Kidney glomerular epithelial cell (primary cell): ENCODE results near the gene CLIP1.
"Not testable (repeated sequence)": the region's sequence is repeated elsewhere in the genome, so short reads cannot be mapped to it uniquely, and the experiment has no call there.

ENCODE experiments used
- DNase-seq: peaks from one replicate; lab custom pipeline; 2025; lab: John Stamatoyannopoulos, UW

The CLIP1 gene

DNA sequence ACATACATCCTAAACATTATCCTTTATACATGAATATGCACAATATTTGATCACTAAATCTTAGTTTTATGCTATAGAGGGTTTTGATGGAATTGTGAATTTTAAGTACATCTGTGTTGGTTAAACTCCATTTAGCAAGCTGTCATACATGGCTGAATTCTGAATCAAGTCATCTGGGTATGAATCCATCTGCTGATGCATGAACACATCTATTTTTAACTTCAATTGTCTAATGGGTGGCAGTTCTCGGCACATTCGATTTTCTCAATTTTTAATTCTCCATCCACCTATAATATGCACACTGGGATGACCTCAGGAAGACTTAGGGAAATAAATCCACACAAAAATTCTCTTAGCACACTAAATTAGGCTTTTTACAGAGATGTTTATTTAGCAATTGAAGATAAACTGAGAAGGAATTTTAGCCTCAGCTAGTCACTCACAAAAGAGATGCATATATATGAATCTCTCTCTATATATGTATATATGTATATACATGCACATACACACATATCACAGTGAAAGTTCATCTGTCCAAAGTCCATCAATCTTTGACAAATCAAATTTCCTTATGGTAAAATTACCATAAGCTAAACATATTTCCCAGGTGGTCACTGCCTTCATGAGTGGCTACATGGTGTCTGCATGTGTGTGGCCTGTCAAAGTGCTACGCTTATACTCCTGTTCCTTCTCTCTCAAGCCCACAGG lies 111.7 kb downstream of the CLIP1 start:
- peak; percentile 41 for DNase-seq

DNA sequence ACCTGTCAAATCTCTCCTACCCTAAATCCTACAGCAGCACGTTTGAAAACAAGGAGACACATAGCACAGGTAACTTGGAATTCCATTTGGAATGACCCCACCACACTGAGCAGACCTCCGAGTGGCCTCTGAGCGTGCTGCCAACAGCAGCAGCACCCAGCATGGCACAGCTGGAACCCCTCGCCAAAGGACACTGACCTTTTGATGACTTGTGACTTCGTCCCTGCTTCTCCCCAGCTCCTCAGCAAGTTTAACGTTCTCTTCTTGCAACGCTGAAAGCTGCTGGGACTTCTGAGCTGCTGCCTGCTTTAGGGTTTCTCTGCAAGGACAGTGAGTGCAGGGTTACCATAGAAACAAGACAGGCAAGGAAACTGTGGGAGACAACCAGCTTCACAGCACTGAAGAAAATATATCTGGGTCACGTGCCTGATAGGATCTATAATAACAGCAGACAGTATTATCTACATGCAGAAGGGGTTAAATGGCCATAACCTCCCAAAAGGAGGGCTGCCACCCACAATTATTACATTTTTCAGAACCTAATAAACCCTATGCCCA lies 112.8 kb downstream of the CLIP1 start:
- no peak for DNase-seq

DNA sequence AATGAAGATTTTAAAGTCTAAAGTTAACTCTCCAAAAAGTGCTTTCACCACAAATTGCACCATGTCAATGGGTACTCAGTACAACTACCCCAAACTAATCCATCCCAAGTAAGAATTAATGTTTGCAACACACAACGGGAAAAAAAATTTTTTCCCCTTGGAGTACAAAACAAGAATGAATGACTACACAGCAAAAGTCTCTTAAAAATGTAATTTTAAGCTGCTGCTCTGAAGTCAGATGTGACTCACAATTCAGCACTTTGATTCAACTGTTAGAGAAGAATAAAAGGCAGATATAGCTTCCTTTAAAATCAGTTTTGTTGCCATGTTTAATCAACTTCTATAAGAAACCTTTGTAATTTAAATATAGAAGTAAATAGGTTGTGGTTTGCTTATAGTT lies 113.7 kb downstream of the CLIP1 start:
- DNase-seq, result no peak

DNA sequence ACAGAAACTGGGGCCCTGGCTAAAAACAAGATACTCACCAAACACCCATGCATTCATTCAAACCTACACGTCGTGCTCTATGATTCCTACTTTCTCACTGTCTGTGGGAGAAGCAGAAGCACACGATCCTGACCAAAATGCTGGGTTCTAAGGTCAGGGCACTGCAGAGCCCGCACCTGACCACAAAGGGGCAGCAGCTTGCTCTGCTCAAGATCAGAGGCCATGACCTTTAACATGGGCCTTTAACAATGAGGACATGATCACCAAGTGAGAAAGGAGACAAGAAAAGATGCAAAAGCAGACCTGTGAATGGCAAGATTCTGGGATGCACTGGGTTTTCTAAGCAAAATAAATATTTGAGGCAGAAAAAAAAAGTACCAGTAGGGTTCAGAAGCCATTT lies 116.1 kb downstream of the CLIP1 start:
- no peak for DNase-seq

DNA sequence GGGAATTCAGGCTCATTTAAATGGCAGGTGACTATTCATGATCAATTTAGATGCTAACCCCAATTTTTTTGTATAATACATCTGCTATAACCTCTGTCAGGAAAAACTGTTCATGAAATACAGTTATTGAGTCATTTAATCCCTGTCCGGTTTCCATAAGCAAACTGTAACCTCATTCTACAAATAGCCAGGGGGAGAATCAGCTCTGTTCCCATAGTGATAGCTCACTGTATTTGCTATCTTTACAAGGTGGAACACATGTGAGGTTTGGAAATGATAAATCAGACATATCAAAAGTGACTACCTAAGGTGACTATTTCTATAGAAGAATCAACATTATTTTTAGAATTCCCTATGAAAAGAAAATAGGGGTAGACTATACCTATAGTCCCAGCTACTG lies 117.5 kb downstream of the CLIP1 start:
- no peak for DNase-seq

DNA sequence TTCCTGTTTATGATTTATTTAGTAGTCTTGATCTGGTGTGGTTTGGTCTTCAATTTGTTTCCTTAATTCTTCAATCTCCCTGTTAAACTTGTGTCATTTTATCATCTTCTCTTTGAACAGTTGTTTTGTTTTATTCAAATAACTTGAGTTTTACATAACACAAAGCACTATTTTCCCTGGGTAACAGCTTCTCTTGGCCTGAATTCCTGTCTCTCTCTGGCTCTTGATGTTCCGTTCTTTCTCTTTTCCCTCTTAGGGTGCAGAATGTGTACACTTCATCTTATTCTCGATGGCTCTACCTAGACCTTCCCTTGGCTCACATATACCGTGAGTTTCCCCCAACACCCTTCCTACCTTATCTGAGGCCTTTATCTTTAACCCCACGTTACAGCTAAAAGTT lies 119.4 kb downstream of the CLIP1 start:
- no peak for DNase-seq

GRCh38 chr12:122298071-122298748 lies 124.3 kb downstream of the CLIP1 start:
- DNase-seq, result no peak

DNA sequence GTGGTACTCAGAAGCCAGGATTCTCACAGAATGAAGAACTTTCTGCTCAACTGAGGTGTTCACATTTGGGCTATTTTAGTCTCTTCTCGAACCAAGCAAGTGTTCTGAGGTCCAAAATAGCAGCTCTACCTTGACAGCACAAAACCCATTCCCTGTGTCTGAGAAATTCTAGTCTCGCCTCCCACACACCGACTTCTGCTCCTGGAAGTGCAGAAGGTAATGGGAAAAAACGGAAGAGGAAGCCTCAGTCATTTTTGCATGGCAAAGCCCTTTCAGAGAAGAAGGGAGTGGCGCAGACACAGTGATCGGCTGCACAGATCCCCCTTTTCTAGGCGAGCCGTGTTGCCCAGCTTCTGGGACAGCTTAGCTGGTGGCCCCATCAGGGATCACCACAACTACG lies 125.0 kb downstream of the CLIP1 start:
- DNase-seq, result no peak

DNA sequence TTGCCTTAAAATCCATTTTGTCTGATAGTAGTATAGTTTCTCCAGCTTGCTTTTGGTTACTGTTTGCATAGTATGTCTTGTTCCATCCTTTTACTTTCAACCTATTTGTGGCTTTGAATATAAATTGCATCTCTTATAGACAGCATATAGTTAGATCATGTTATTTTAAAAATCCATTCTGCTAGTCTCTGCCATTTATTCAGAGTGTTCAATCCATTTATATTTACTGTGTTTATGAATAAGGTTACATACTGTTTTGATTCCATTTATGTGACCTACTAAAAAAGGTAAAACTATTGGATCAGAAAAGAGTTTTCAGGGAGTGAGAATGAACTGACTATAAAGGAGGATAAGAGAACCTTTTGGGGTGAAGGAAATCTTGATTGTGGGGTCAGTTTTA lies 126.6 kb downstream of the CLIP1 start:
- no peak for DNase-seq

DNA sequence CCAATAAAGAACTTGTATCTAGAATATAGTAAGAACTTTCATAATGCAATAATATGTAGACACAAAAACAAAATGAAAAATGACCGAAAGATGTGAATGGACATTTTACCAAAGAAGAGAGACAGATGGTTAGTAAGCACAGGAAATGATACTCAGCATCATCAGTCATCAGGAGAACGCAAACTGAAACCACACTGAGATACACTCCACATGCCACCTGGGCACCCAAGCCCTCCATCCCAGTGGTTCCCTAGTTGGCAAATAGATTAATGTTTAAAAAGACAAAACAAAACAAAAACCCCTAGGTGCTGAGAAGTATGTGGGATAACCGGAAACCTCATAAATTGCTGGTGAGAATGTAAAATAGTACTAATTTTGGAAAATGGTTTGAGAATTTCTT lies 129.4 kb downstream of the CLIP1 start:
- DNase-seq, result no peak

GRCh38 chr12:122291431-122291830 lies 131.0 kb downstream of the CLIP1 start:
- DNase-seq, result no peak

GRCh38 chr12:122283680-122284079 lies 138.8 kb downstream of the CLIP1 start:
- DNase-seq, result no peak

DNA sequence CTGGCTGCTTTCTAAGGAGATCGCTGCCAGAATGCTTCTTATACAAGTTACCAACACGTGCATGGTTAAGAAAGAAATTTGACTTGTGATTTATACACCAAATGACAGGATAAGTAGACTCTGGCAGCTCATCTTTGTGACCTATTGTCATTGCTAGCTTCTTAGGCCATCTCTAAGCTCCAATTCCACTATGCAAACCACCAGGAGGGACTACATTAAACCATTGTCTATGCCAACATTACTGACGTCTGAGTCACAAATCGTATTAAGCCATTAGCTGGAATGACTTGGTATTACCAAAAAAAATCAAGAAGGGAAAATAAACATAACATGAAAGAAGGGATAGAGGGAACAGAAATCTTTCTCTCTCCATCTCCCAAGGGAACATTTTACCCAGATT lies 140.4 kb downstream of the CLIP1 start:
- no peak for DNase-seq

DNA sequence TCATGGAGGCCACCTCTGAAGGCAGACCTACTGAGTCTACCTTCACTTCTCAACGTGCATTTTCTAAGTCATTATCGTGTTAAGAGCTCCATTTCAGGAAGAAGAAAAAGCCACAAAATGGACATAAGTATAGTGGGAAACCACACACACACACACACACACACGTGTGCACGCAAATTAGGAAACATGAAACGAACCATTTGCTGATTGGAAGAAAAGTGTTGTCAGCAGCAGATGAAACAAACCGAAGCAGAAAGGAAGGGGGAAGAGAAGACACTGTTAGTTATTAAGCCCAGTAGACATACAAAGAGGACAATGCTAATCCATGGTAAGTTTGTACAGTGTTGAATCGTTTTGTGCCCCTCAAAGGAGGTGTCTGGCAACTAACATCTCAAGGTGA lies 146.2 kb downstream of the CLIP1 start:
- DNase-seq, result no peak

GRCh38 chr12:122275459-122275858 lies 147.0 kb downstream of the CLIP1 start:
- DNase-seq, result no peak

DNA sequence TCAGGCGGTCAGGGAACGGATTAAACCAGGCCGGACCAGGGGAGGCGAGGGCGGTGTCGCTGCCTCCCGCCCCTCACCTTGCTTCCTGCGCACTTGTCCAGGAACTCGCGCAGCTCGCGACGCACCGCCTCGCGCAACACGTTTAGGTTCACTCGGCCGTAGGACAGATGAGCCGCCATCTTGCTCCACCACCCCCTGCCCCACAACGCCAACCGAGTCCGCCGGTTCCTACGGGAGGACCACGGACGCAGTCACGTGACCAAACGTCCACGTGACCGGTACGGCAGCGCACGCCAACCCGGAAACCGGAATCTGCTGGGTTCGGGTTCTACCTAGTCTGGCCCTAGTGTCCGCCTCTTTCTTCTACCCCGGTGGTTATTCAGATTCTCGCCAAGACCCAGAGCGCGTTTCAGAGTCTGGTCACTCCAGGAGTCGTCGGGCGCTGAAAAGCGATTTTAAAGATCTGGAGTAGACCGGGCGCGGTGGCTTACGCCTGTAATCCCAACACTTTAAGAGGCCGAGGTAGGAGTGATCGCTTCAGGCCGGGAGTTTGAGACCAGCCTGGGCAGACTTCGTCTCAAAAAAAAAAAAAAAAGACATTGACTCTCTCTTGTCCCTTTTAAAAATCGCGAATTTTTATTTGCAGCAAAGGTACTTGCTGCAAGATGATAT lies 156.1 kb downstream of the CLIP1 start, which contains the start of gene VPS33A:
TSS of gene VPS33A (minus strand) at position 265 of the 672 bp plus-strand sequence. CDS start at position 179, 86 bp downstream.
- peak; percentile 87 for DNase-seq

DNA sequence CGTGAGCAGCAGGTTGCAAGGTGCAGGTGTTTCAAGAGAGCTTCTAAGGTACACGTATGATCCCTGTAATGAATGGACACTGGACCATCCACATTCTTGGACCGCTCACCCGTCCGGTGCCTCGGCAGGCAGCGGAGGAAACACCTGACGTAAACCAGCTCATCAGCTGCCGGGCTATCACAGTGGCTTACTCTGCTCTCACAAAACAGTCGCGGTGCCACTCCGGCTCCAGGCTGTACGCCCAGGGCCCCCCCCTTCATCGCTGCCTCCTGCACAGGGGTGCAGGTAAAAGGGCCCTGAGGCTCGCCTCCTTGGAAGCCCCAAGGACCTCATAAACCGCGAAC lies 156.6 kb downstream of the CLIP1 start:
- no peak for DNase-seq

DNA sequence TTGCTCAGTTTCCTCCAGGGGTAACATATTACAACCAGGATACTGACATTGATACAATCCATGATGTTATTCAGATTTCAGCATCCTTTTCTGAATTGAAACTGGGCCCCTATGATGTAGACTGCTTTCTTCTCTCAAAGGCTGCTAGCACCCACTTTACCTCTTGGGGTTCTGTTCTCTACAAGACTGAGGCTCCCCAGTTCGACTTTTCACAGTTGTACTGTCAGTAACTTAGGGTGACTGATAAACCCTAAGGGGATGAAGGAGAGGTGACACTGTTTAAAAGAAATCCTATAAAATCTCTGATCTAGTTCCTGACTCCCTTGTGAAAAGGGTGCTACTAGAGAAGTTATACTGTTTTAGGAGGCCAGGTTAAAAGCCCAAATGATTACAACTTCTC lies 157.0 kb downstream of the CLIP1 start:
- DNase-seq, result no peak

- DNase-seq, result not testable (repeated sequence)
Measured at GRCh38 chr12:122260735-122261134, 161.7 kb downstream of the CLIP1 start.

DNA sequence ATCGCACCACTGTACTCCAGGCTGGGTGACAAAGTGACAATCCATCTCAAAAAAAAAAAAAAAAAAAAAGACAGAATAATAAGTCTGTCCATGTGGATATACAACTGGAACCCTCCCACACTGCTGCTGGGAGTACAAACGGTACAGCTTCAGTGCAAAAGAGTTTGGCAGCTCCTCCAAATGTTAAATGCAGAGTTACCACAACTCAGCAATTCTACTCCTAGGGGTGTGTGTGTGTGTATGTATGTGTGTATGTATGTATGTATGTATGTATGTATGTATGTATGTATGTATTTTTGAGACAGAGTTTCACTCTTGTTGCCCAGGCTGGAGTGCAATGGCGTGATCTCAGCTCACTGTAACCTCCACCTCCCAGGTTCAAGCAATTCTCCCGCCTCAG lies 163.5 kb downstream of the CLIP1 start:
- not testable (repeated sequence) for DNase-seq

DNA sequence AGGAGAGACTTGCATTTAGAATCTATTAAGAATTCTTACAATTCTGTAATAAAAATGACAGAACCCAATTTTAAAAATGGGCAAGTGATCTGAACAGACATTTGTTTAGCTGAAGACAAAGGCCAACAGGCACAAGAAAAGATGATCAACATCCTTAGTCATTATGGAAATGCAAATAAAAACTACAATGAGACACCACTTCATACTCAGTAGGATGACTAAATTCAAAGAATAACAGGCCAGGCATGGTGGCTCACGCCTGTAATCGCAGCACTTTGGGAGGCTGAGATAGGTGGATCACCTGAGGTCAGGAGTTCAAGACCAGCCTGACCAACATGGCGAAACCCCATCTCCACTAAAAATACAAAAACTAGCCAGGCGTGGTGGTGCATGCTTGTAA lies 164.0 kb downstream of the CLIP1 start:
- not testable (repeated sequence) for DNase-seq

DNA sequence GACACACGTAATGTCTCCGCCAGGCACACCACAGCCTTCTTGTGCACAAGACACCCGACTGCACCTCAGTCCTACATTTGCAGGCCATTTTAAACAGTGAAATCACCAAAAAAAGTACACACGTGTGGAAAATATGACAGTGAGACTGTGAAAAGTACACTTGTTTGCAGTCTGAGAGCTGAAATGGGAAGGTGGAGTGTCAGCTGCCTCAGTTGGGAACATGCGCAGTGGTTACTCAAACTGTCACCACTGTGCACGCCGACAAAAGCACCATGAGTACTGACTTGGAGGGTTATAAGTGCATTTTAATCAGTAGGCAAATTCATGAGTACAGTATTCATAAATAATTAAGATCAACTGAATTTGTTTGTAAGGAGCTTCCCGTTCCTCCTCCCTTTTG lies 171.9 kb downstream of the CLIP1 start:
- DNase-seq, result no peak

DNA sequence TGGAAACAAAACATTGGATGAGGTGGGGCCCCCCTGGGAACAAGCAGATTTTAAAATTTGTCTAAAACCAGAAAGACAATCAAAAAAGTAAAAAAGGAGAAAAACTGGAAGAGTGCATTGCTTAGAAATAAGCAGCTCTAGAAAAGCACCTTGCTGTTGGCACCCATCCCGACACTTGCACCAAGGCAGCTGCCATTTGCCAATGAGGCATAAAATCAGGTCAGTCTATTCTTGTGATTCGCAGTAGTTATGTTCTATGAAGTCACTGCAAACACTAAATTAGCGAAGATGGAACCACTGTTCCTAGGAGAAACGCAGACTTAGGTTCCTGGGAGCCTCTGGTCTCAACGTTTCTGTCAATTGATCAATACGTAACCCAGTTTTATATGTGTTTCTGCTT lies 172.4 kb downstream of the CLIP1 start:
- no peak for DNase-seq
